Gastrocnemius medialis (tissue), 4 donors: ENCODE measurements around the gene LSAMP. TPM values are rescaled to one million over a fixed set of nuclear protein-coding genes. Genes with fewer than 3 reads are reported as not detected.

Experiments used
- ATAC-seq, 2 donors: fragments of 150-250 bp; one replicate each; pipeline ENCODE4 v1.9.1; 2016
- DNase-seq, 2 donors: peaks; one replicate each; pipeline ENCODE4 v3.0.0-alpha.2; 2019
- H3K27ac ChIP-seq, 4 donors: fragments of 200-600 bp; sonication (generic); 1 replicate in 1 of 4; 2 replicates in 3 of 4; pipeline ENCODE4 v1.5.1; 2016 to 2018; ENCODE audit warnings: mild to moderate bottlenecking in 2 of 4, moderate library complexity in 1 of 4
- H3K27me3 ChIP-seq, 3 donors: fragments of 200-600 bp; sonication (generic) in 2 of 3; 1 replicate in 1 of 3; 2 replicates in 2 of 3; pipeline versions ENCODE4 v1.5.1 to v1.6.0; 2016 to 2019; ENCODE audit warnings: mild to moderate bottlenecking in 1 of 3, moderate library complexity in 1 of 3
- H3K36me3 ChIP-seq, 2 donors: fragments of 200-600 bp; sonication (generic) in 1 of 2; one replicate each; pipeline ENCODE4 v1.5.1; 2017 to 2018
- H3K4me1 ChIP-seq, 2 donors: fragments of 200-600 bp; sonication (generic) in 1 of 2; one replicate each; pipeline ENCODE4 v1.5.1; 2016 to 2017; ENCODE audit warnings: mild to moderate bottlenecking in 2 of 2
- H3K4me3 ChIP-seq, 4 donors: fragments of 200-600 bp; sonication (generic) in 3 of 4; 1 replicate in 1 of 4; 2 replicates in 3 of 4; pipeline ENCODE4 v1.5.1; 2016 to 2019; ENCODE audit warnings: mild to moderate bottlenecking in 2 of 4
- H3K9me3 ChIP-seq, 3 donors: fragments of 200-600 bp; sonication (generic) in 2 of 3; 1 replicate in 1 of 3; 2 replicates in 2 of 3; pipeline ENCODE4 v1.5.1; 2016 to 2019
- POLR2A ChIP-seq, 2 donors: fragments of 450-650 bp; IDR thresholded peaks; one replicate each; pipeline ENCODE4 v1.6.1; 2017; ENCODE audit warnings: antibody characterized with exemption in 2 of 2, mild to moderate bottlenecking in 2 of 2, moderate library complexity in 2 of 2
- in situ Hi-C, 4 donors: fragments of 200-750 bp; cut with MboI; loops; one replicate each; pipeline versions ENCODE4 v1.15.0 to v1.8.0; 2017; ENCODE audit warnings: low sequenced_read_pairs in 4 of 4
- intact Hi-C: fragments of 100-400 bp; cut with DNase I; formaldehyde crosslinking; loops from one replicate; pipeline ENCODE4 v1.15.1; 2023; ENCODE audit warnings: low total_unique reads
- total RNA-seq, 4 donors: library from RNA; depleted of rRNA; stranded (reverse); fragments of >200 nt; gene quantifications; one replicate each; pipeline versions ENCODE4 v1.1.0 to v1.2.3, GENCODE V29; 2016
- TF ChIP-seq, protein P1 (sequence below), 5 experiments: fragments of 450-650 bp in 3 of 5; fragments of 200-600 bp in 2 of 5; sonication (generic) in 2 of 5; IDR thresholded peaks in 4 of 5; conservative IDR thresholded peaks in 1 of 5; 1 replicate in 4 of 5; 2 replicates in 1 of 5; pipeline ENCODE4 v1.5.1; 2016 to 2019; ENCODE audit warnings: antibody characterized with exemption in 5 of 5, mild to moderate bottlenecking in 3 of 5, moderate library complexity in 3 of 5

Gene LSAMP
- total RNA-seq, 4 donors from 2014 or later, result 0.07 to 0.10 TPM; not detected in 2

DNA sequence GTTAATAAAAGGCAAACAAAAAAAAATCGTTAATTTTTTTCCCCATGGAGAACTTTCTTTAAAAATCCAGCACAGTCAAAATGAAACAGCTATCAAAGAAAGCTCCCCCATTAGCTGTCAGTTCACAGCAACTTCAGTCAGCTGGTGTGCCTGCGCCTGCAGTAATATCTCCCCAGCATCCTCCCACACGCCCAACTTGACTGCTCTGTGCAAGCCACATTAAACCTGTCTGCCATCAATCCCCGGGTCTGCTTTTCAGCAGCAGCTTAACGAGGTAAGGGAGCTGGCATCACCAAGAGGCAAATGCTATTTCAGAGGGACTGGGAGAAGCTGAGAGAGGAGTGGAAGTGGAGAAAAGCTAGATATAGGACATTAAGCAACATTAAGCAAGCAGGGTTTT lies 484.5 kb downstream of the LSAMP start:
- no peak overlapping the region for H3K27ac ChIP-seq
- no peaks in the 10 kb centered on the region for H3K4me1 ChIP-seq
- DNase-seq, result no peak
- H3K4me3 ChIP-seq, result no peak overlapping the region
- no peaks in the 10 kb centered on the region for H3K27me3 ChIP-seq
- H3K36me3 ChIP-seq, result no peaks in the 10 kb centered on the region
- intact Hi-C loops (no loop called here), in situ Hi-C loops (no loop called here)
- TF ChIP-seq, protein P1, sequence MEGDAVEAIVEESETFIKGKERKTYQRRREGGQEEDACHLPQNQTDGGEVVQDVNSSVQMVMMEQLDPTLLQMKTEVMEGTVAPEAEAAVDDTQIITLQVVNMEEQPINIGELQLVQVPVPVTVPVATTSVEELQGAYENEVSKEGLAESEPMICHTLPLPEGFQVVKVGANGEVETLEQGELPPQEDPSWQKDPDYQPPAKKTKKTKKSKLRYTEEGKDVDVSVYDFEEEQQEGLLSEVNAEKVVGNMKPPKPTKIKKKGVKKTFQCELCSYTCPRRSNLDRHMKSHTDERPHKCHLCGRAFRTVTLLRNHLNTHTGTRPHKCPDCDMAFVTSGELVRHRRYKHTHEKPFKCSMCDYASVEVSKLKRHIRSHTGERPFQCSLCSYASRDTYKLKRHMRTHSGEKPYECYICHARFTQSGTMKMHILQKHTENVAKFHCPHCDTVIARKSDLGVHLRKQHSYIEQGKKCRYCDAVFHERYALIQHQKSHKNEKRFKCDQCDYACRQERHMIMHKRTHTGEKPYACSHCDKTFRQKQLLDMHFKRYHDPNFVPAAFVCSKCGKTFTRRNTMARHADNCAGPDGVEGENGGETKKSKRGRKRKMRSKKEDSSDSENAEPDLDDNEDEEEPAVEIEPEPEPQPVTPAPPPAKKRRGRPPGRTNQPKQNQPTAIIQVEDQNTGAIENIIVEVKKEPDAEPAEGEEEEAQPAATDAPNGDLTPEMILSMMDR (IDR thresholded peaks at IDR 0.05 in 4 of 5, conservative IDR thresholded peaks at IDR 0.05 in 1 of 5), result no peak
- TF ChIP-seq POLR2A (IDR thresholded peaks at IDR 0.05), result no peak
- no peaks in the 10 kb centered on the region for H3K9me3 ChIP-seq
- no peak for ATAC-seq

DNA sequence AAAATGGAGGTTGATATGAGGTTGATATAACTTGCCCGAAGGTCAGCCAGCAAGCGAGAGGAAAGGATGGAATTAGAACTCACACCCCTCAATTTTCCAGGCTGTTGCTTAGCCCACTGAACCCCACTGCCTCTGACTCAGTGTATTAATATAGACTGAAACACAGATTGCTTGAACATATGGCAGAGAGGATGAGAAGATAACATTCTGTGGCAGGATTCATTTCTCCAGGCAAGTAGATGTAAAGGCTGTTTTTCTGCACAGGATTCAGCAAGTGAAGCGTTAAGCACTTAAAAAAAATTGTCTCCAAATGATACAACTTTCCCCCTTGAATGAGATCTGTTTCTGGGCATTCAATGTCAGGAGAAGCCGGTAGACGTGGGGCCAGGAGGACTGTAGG lies 486.8 kb downstream of the LSAMP start:
- Histone ChIP-seq H3K4me3 (no peak overlapping the region), H3K4me1 (no peaks in the 10 kb centered on the region), H3K27me3 (no peaks in the 10 kb centered on the region), H3K36me3 (no peaks in the 10 kb centered on the region), H3K9me3 (no peaks in the 10 kb centered on the region), H3K27ac (no peak overlapping the region)
- DNase-seq (no peak), ATAC-seq (no peak)
- intact Hi-C loops, result no loop called here
- in situ Hi-C loops, result no loop called here
- TF ChIP-seq, protein P1 (IDR thresholded peaks at IDR 0.05 in 4 of 5, conservative IDR thresholded peaks at IDR 0.05 in 1 of 5), result no peak
- no peak for TF ChIP-seq POLR2A (IDR thresholded peaks at IDR 0.05)

DNA sequence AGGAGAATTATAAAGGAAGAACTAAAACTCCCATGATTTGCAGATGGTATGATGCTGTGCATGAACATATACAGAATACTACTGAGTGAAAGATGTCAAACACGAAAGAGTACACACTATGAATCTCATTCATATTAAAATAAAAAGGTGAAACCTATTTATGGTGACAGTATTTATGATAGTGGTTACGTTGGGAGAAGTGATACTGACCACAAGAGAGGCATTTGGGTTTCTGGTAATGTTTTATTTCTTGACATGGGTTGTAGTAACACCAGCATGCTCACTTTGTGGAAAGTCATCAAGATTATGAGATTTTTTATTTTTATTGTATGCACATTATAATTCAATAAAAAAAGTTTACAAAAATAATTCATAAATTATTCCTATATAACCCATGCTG lies 498.0 kb downstream of the LSAMP start:
- TF ChIP-seq POLR2A (IDR thresholded peaks at IDR 0.05), result no peak
- TF ChIP-seq, protein P1 (IDR thresholded peaks at IDR 0.05 in 4 of 5, conservative IDR thresholded peaks at IDR 0.05 in 1 of 5), result no peak
- Histone ChIP-seq H3K9me3 (no peaks in the 10 kb centered on the region), H3K27me3 (no peaks in the 10 kb centered on the region), H3K27ac (no peak overlapping the region), H3K4me3 (no peak overlapping the region), H3K4me1 (no peaks in the 10 kb centered on the region), H3K36me3 (no peaks in the 10 kb centered on the region)
- intact Hi-C loops, result no loop called here
- DNase-seq, result no peak
- in situ Hi-C loops, result no loop called here
- no peak for ATAC-seq

DNA sequence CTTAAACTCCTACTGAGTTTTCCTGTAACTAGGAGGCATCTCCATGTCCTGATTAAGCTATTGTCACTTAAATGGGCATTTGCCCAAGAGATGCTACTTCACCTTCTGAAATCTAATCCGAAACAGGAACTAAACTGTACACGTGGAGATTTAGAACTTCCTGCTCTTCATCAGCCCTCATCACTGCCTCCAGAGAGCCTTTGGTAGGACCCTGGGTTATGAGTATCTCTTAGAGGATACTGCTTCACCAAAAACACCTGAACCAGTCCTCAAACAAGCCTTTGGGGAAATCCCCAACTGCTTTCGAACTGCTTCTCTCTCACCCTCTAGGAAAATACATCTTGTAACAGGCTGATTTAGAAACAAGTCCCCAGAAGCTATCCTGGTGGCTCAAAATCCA lies 501.7 kb downstream of the LSAMP start:
- H3K4me1 ChIP-seq, result no peaks in the 10 kb centered on the region
- no peak for DNase-seq
- H3K4me3 ChIP-seq, result no peak overlapping the region
- no peak overlapping the region for H3K27ac ChIP-seq
- no peaks in the 10 kb centered on the region for H3K9me3 ChIP-seq
- no peaks in the 10 kb centered on the region for H3K27me3 ChIP-seq
- TF ChIP-seq, protein P1 (IDR thresholded peaks at IDR 0.05 in 4 of 5, conservative IDR thresholded peaks at IDR 0.05 in 1 of 5), result no peak
- no peak for TF ChIP-seq POLR2A (IDR thresholded peaks at IDR 0.05)
- no peak for ATAC-seq
- no peaks in the 10 kb centered on the region for H3K36me3 ChIP-seq
- in situ Hi-C loops (no loop called here), intact Hi-C loops (no loop called here)

DNA sequence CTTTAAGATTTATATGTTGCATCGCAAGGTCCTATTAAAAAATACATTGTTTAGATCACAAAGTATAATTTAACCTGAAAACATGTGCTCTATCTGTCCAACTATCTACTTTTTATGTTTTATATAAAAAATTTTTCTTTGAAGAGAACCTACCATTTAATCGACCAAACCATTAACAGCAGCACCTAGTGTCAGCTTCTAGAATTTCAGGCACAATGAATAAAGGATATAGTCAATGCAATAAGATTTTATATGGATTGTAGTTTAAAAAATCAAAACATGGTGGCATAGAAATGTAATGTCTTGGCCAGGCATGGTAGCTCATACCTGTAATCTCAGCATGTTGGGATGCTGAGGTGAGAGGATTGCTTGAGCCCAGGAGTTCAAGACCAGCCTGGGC lies 508.2 kb downstream of the LSAMP start:
- in situ Hi-C loops, result no loop called here
- no peak for DNase-seq
- Histone ChIP-seq H3K4me3 (no peak overlapping the region), H3K9me3 (no peaks in the 10 kb centered on the region), H3K27me3 (no peaks in the 10 kb centered on the region), H3K36me3 (no peaks in the 10 kb centered on the region), H3K4me1 (no peaks in the 10 kb centered on the region), H3K27ac (no peak overlapping the region)
- intact Hi-C loops, result no loop called here
- no peak for ATAC-seq
- TF ChIP-seq POLR2A (IDR thresholded peaks at IDR 0.05), result no peak
- TF ChIP-seq, protein P1 (IDR thresholded peaks at IDR 0.05 in 4 of 5, conservative IDR thresholded peaks at IDR 0.05 in 1 of 5), result no peak
